ENCODE results near the gene TCAF1.
"Not testable (repeated sequence)": the region's sequence is repeated elsewhere in the genome, so short reads cannot be mapped to it uniquely, and the experiment has no call there.

TCAF1 gene

DNA sequence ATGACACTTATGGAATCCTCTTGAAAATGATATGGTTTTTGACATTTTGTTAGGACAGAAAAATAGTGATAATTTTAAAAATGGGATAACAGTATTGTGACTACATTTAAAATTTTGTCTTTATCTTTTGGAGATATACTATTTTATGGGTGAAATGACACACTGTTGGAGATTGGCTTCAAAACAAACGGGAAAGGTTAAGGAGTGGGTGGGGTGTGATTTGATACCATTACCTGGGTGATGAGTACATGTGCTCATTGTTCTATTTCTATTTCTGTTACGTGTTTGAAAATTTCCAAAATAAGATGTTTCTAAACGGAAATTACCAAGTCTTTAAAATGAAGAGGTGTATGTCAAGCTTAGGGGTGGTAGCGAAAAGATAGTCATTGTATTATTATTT, 28.7 kb downstream of the TCAF1 start:
- DNase-seq (ENCODE audit: extremely low read depth in 1 of 2, low read depth in 1 of 2): not testable (repeated sequence)

DNA sequence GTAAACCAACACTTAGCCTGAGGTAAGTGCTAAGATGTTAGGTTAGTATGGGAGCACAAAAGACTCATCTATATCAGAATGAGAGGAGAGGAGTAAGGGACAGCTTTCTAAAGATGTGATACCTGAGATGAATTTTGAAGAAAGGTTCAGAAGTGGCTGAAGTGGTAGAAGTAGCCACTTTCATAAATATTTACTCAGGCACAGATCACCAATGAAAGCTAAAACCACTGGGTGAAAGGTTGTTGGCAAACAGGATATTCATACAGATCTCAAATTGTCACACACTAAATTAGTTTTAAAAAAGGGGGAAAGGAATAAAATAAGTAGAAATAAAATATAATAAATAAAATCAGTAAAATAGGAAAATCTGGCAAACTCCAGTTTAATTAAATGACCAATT, 30.4 kb downstream of the TCAF1 start:
- not testable (repeated sequence) for DNase-seq (ENCODE audit: extremely low read depth in 1 of 2, low read depth in 1 of 2)

DNA sequence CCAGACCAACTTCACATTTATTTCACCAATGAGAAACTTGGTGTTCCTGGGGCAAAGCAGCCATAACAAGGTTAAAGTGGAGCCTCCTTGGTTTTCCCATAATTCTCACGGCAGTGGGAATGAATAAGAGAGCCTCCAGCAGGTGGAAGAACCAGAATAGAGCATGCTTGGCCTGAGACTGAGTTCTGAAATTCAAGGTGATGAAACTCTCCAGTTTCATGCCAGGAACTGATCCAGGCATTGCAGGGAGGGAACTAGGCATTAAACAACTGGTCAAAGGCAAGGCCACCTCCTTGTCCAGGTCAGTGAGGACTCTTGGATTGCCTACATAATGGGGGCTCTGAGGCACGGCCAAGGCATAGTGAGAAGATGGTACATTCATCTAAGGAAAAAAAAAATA, 44.0 kb downstream of the TCAF1 start:
- DNase-seq (ENCODE audit: extremely low read depth in 1 of 2, low read depth in 1 of 2): not testable (repeated sequence)

DNA sequence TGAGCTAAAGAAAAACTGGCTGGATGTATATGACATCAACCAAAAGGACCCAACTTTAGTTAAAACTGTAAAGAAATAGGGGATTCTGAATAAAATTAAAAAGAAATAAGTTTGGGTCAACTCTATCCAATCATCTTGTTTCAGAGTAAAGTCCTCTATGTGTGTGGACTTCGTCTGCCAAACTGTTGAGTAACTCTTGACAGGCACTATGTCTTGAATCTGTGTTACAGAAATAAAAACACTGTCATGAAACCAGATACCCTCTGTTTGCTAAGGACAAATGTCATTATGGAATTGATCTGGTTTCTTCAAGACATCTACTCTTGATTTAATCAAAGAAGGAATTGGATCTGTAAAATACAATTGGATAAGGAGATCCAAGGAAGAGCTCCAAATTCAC, 46.5 kb downstream of the TCAF1 start:
- DNase-seq (ENCODE audit: extremely low read depth in 1 of 2, low read depth in 1 of 2): not testable (repeated sequence)

DNA sequence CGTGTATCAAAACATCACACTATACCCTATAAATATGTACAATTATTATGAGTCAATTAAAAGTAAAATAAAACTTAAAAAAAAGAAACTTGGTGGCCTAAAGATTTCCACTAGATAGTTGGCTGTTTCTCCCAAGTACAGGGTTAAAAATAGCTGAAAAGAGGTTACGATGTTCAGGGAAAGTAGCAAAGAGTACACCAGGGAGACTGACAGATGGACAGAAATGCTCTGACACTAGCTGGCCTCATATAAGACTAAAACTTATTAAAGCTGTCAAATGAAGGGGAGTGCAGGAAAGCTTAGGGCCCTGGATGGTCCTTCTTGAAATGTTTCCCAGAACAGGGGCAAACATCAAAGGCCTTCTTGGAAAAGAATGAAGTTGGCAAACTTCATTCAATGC, 51.3 kb downstream of the TCAF1 start:
- no peak for DNase-seq (ENCODE audit: extremely low read depth in 1 of 2, low read depth in 1 of 2)

- DNase-seq (ENCODE audit: extremely low read depth in 1 of 2, low read depth in 1 of 2): no peak
Measured at GRCh38 chr7:143849785-143850479, 52.0 kb downstream of the TCAF1 start.

DNA sequence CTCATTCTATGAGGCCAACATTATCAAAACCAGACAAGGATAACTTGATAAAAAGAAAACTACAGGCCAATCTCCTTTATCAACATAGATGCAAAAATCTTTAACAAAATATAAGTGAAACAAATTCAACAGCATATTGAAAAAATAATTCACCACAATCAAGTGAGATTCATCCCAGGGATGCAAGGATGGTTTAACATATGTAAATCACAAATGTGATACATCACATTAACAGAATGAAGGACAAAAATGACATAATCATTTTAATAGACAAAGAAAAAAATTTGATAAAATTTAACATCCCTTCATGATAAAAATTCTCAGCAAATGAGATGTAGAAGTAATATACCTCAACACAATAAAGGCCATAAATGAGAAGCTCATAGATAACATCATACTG, 53.8 kb downstream of the TCAF1 start:
- DNase-seq (ENCODE audit: extremely low read depth in 1 of 2, low read depth in 1 of 2): no peak

GRCh38 chr7:143846692-143847091, 55.3 kb downstream of the TCAF1 start:
- no peak for DNase-seq (ENCODE audit: extremely low read depth in 1 of 2, low read depth in 1 of 2)

DNA sequence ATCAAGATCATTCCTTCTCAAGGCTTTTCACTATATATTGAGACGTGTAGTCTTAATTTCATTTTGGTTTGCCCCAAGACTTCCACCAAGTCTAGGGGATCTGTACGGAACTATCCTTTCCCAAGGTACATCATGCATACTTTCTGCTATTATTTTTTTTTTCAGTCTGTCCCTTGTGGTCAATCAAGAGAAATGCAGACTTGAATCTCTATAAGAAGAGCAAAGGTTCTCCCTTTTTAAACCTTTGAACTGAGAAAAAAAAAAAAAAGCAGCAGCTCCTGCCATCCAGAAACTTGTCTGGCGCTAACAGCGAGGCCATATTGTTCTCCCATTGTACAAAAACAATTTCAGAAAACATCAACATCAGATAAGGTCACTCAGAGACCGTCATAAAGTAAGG, 60.3 kb downstream of the TCAF1 start:
- not testable (repeated sequence) for DNase-seq (ENCODE audit: extremely low read depth in 1 of 2, low read depth in 1 of 2)

- DNase-seq (ENCODE audit: extremely low read depth in 1 of 2, low read depth in 1 of 2): not testable (repeated sequence)
Measured at GRCh38 chr7:143840062-143840461, 61.9 kb downstream of the TCAF1 start.

DNA sequence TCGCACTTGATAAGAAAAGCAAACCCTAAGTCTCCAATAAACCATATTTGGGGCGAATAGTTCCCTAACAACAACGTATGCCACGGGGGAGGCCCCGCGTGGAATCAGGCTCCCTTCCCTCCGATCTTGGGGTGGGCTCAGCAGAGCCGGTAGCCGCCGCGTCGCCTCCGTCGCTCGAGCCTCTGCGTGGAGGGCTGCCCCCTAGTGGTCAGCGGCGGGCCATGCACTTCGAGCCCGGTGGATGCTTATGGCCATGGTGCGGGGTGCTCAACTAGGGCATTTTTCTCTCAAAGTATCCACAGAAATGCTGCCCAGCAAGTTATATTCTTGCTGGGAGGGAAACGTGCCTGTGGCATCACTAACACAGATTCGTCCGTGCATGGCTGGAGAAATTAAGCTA, 64.8 kb downstream of the TCAF1 start:
- DNase-seq (ENCODE audit: extremely low read depth in 1 of 2, low read depth in 1 of 2): peak; percentile 85 to 94

GRCh38 chr7:143836622-143837021, 65.4 kb downstream of the TCAF1 start:
- DNase-seq (ENCODE audit: extremely low read depth in 1 of 2, low read depth in 1 of 2): peak; percentile 77 to 85

DNA sequence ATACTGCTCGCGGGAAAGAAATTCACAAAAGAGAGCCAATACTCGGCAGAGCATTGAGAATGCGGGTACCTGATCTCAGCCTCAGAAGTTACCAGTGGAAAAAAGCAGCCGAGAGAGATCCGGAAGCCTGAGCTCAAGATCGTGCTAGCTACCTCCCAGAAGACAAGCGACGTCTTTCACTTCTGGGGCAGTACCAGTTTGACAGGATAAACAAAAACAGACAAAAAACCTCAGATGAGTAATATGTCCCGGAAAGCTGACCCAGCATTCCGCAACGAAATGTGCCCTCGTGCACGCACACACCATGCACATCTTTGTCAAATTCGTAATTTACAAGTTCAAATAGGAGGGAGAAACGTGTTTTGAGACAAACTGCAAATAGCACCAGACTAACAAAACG, 65.9 kb downstream of the TCAF1 start:
- not testable (repeated sequence) for DNase-seq (ENCODE audit: extremely low read depth in 1 of 2, low read depth in 1 of 2)

DNA sequence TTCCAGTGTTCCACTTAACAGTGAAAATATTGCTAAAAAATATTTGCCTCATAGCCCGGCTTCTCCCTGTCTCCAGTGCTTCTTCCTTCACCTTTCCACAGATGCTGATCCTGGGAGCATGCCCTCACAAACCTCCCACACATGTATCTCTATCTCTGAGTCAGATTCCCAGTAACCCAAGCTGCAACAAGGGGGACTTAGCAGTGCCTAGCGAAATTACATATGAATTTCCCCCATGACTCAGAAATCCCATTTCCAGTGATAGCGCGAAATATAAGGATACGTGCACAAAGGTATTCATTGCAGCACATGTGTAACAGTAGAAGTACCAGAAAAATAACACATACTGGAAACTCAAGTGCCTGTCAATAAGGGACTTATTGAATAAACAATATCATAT, 75.4 kb downstream of the TCAF1 start:
- not testable (repeated sequence) for DNase-seq (ENCODE audit: extremely low read depth in 1 of 2, low read depth in 1 of 2)

GRCh38 chr7:143824295-143825135, 77.5 kb downstream of the TCAF1 start:
- DNase-seq (ENCODE audit: extremely low read depth in 1 of 2, low read depth in 1 of 2): not testable (repeated sequence)

GRCh38 chr7:143823634-143824294, 78.2 kb downstream of the TCAF1 start:
- DNase-seq (ENCODE audit: extremely low read depth in 1 of 2, low read depth in 1 of 2): not testable (repeated sequence)

DNA sequence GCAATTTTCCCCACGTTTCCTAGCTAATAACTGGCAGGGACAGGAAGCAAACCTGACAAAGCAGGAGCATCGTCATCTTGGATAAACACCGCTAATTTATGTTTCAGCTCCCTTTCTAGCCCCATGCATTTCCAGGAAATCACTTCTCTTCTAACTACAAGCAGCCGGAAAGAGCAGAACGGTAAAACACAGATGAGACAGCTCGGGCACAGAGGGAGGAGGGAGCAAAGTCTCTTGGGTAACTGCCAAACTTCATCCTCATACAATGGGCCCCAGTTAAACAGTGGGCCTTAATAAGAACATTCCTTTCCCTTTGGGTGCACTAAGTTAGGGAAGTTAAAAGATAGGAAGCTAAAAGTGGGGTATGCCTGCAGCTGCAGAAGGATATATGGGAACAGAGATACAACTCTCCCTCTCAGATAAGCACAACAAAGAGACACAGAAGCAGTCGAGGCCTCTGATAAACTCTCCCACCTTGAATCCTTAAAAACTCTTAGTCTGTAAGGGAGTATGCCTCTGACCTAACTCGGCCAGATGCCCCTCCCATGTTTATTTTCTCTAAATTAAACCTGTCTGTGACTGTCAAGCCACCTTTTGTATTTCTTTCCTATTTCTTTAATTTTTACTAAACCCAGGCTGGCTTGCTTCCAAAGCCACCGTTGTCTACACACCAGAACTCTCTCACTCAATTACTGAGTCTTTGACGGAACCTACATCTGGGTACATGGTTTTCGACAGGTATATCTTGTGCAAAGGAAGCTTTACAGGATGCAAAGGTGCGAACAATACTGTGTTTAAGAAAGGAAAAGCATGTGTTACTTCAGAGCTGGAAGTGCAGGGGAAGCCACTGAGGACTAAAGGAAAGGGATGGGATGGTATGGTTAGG, 80.3 kb downstream of the TCAF1 start:
- not testable (repeated sequence) for DNase-seq (ENCODE audit: extremely low read depth in 1 of 2, low read depth in 1 of 2)

DNA sequence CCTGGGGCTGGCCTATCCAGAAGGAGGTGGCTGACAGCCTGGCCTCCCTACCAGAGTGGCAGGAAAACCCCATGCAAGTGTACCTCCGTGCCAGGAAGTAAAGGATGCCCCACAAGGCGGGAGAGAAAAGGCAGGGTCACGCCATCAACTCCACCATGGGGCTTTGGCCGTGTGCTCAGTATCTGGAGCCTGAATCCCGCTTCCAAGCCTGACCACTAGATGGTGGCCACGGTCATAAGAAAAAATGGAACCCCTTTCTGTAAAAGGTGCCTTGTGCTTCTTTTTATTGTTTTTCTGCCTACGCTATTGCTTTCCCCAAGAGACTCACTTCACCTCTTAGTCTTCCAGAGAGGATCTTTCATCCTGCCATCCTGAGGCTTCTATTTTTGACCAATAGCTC, 84.1 kb downstream of the TCAF1 start:
- not testable (repeated sequence) for DNase-seq (ENCODE audit: extremely low read depth in 1 of 2, low read depth in 1 of 2)

- DNase-seq (ENCODE audit: extremely low read depth in 1 of 2, low read depth in 1 of 2): not testable (repeated sequence)
Measured at GRCh38 chr7:143816471-143817133, 85.4 kb downstream of the TCAF1 start.

GRCh38 chr7:143810639-143811038, 91.3 kb downstream of the TCAF1 start:
- DNase-seq (ENCODE audit: extremely low read depth in 1 of 2, low read depth in 1 of 2): not testable (repeated sequence)

Measured in activated CD8-positive, alpha-beta memory T cell treated with anti-CD3 and anti-CD28 coated beads for 1 hour (primary cell).